K562 (cell line): ENCODE measurements around the gene NUDT5. TPM values are rescaled to one million over a fixed set of nuclear protein-coding genes. Genes with fewer than 3 reads are reported as not detected.
A peak's percentile ranks its signal among the peaks of the same experiment; 100 is the strongest.

ENCODE experiments used
- ARNT ChIP-seq, 2 experiments: fragments of 450-650 bp; IDR thresholded peaks; 2 replicates each; pipeline ENCODE4 v1.6.1; 2016; ENCODE audit warnings: mild to moderate bottlenecking in 1 of 2
- BCOR ChIP-seq: fragments of 450-650 bp; IDR thresholded peaks from 2 replicates; pipeline ENCODE4 v1.6.1; 2016
- BRF1 ChIP-seq: IDR thresholded peaks from 3 replicates; pipeline ENCODE4 v1.6.1; 2011; ENCODE audit warnings: borderline replicate concordance, mild to moderate bottlenecking; ENCODE audit not compliant: insufficient read length; ENCODE audit errors: extremely low read depth
- FOXJ3 ChIP-seq: sonication (generic); formaldehyde crosslinking; IDR thresholded peaks from 2 replicates; pipeline ENCODE4 v1.4.0; 2020; ENCODE audit warnings: mild to moderate bottlenecking, missing genetic modification reagents
- NFE2 ChIP-seq: IDR thresholded peaks from 2 replicates; pipeline ENCODE4 v1.6.1; 2014; ENCODE audit warnings: antibody characterized with exemption, low read depth
- POU5F1 ChIP-seq: fragments of 150-350 bp; IDR thresholded peaks from 2 replicates; pipeline ENCODE4 v1.6.1; 2014; ENCODE audit warnings: borderline replicate concordance, low read length, low read depth, mild to moderate bottlenecking; ENCODE audit not compliant: partially characterized antibody
- SAP30 ChIP-seq: fragments of 200-600 bp; sonication (generic); IDR thresholded peaks from 2 replicates; pipeline ENCODE4 v1.6.1; 2012; ENCODE audit warnings: borderline replicate concordance, low read depth, mild to moderate bottlenecking, moderate library complexity, low read length, control low read depth, inconsistent platforms; ENCODE audit not compliant: insufficient read depth, poor library complexity, severe bottlenecking
- STAG1 ChIP-seq: sonication (generic); formaldehyde crosslinking; IDR thresholded peaks from 2 replicates; pipeline ENCODE4 v1.5.0; 2020; ENCODE audit warnings: missing genetic modification reagents, borderline replicate concordance
- ZNF224 ChIP-seq: sonication (generic); formaldehyde crosslinking; IDR thresholded peaks from 2 replicates; pipeline ENCODE4 v1.8.0; 2022; ENCODE audit warnings: mild to moderate bottlenecking, missing genetic modification reagents
- ZNF408 ChIP-seq: fragments of 250-450 bp; sonication (Bioruptor Pico); IDR thresholded peaks from 2 replicates; pipeline ENCODE4 v1.4.0; 2020; ENCODE audit warnings: low read depth, mild to moderate bottlenecking, moderate library complexity
- ZNF431 ChIP-seq: sonication (generic); formaldehyde crosslinking; IDR thresholded peaks from 2 replicates; pipeline ENCODE4 v1.8.0; 2022; ENCODE audit warnings: mild to moderate bottlenecking, missing genetic modification reagents
- ZNF436 ChIP-seq: fragments of 250-450, 450-650 bp; sonication (Bioruptor Pico); formaldehyde crosslinking; IDR thresholded peaks from 2 replicates; pipeline ENCODE4 v1.7.0; 2020; ENCODE audit warnings: mild to moderate bottlenecking
- ZNF76 ChIP-seq: fragments of 250-450 bp; sonication (Bioruptor Pico); IDR thresholded peaks from 2 replicates; pipeline ENCODE4 v1.4.0; 2020; ENCODE audit warnings: mild to moderate bottlenecking, moderate library complexity, borderline replicate concordance
- ZNF766 ChIP-seq: fragments of 200-800 bp; sonication (Bioruptor generic); conservative IDR thresholded peaks from 2 replicates; pipeline ENCODE4 v1.6.1; 2016; ENCODE audit warnings: missing genetic modification characterization, missing compliant biosample characterization
- ZSCAN32 ChIP-seq: fragments of 450-650 bp; formaldehyde crosslinking; IDR thresholded peaks from 2 replicates; pipeline ENCODE4 v1.4.0; 2020; ENCODE audit warnings: mild to moderate bottlenecking, moderate library complexity
- polyA plus RNA-seq, 8 experiments: library from polyadenylated mRNA; depleted of rRNA in 4 of 8; stranded (reverse) in 5 of 8; unstranded in 3 of 8; fragments of >200 nt; fragmentation: Nextera tagmentation in 2 of 8; fragmentation: Illumina TruSeq in 1 of 8; extraction: Ambion mirVana in 2 of 8; extraction: Trizol in 1 of 8; gene quantifications; 2 replicates each; pipeline versions ENCODE4 v1.2.1 to v1.2.3, GENCODE V29; 2011 to 2014; ENCODE audit warnings: inconsistent platforms in 1 of 8, missing spikeins in 1 of 8
- total RNA-seq, 7 experiments: library from RNA; depleted of rRNA in 6 of 7; stranded (reverse); fragments of >200 nt in 6 of 7; fragmentation: Illumina TruSeq in 2 of 7; extraction: Trizol in 2 of 7; gene quantifications; 2 replicates each; pipeline versions ENCODE4 v1.2.1 to v1.2.3, GENCODE V29; 2011 to 2021; ENCODE audit warnings: low replicate concordance in 1 of 7
- TF ChIP-seq, protein P1 (sequence below): fragments of 150-350 bp; IDR thresholded peaks from 2 replicates; pipeline ENCODE4 v1.6.1; 2014; ENCODE audit warnings: low read depth, mild to moderate bottlenecking, low read length, borderline replicate concordance
- TF ChIP-seq, protein P2 (sequence below): fragments of 250-450 bp; sonication (Bioruptor Pico); IDR thresholded peaks from 2 replicates; pipeline ENCODE4 v1.4.0; 2020; ENCODE audit warnings: mild to moderate bottlenecking, moderate library complexity
- TF ChIP-seq, protein P3 (sequence below): fragments of 450-650 bp; IDR thresholded peaks from 2 replicates; pipeline ENCODE4 v1.6.1; 2016; ENCODE audit warnings: missing biosample characterization, missing genetic modification characterization
- TF ChIP-seq, protein P4 (sequence below): IDR thresholded peaks from 2 replicates; pipeline ENCODE4 v1.6.1; 2016; ENCODE audit warnings: missing genetic modification characterization, missing compliant biosample characterization

The NUDT5 gene
- total and polyA plus RNA-seq, 9 of the 15 experiments (the other 6 are each of a cell fraction or from before 2014, with no cell fraction given) = 87.7 to 422 (median 186) TPM

DNA sequence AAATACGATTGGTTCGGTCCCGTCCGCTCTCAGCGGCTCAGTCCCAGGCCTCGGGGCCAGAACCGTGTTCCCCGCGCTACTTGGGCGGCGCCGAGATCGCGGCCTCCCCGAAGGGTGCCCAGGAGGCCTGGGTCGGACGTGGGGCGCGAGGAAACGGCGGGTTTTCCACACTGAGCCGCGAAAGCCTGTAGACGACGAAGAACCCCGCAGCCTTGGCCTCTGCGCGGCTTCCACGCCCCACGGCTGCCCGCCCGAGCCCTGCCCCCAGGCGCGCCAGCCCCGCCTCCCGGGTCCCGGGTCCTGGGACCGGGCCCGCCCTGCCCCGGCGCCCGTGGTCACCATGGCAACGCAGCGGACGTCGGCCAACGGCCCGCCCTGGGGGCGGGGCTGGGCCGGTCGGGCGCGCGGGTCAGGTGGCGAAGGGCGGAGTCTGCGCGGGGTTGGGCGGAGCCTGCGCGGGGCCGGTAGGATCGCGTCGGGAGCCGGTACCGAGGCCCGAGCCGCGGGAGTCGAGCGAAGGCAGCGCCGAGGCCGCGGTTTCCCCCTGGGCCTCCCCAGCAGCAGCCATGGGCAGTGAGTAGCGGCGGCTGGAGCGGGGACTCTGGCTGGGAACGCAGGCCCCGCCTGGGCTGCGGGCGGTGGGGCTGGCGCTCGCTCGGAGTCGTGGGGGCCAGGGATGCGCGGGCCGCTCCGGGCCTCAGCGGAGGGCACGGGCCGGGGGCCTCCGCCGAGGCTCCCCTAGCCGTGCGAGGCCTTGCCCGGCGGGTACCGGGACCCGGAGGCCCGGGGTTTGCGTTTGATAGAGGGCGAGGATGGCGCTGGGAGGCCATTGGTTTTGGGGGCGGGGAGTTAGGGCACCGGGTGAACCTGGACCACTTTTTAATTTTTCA, 66.2 kb downstream of the NUDT5 start, which contains the start of gene SEC61A2 (continued):
- TF ChIP-seq ZSCAN32 (no peak), BCOR (no peak), STAG1 (no peak), ZNF76 (no peak), NFE2 (no peak), ZNF408 (CRISPR knock-in tag) (no peak), POU5F1 (no peak), BRF1 (no peak), ZNF436 (CRISPR knock-in tag) (no peak), ARNT (IDR thresholded peaks at IDR 0.05) (no peak), ZNF431 (CRISPR knock-in tag) (no peak), FOXJ3 (CRISPR knock-in tag) (no peak), ZNF766 (CRISPR knock-in tag) (no peak), ZNF224 (CRISPR knock-in tag) (no peak), SAP30 (peak; percentile 36)
- TF ChIP-seq, protein P1, sequence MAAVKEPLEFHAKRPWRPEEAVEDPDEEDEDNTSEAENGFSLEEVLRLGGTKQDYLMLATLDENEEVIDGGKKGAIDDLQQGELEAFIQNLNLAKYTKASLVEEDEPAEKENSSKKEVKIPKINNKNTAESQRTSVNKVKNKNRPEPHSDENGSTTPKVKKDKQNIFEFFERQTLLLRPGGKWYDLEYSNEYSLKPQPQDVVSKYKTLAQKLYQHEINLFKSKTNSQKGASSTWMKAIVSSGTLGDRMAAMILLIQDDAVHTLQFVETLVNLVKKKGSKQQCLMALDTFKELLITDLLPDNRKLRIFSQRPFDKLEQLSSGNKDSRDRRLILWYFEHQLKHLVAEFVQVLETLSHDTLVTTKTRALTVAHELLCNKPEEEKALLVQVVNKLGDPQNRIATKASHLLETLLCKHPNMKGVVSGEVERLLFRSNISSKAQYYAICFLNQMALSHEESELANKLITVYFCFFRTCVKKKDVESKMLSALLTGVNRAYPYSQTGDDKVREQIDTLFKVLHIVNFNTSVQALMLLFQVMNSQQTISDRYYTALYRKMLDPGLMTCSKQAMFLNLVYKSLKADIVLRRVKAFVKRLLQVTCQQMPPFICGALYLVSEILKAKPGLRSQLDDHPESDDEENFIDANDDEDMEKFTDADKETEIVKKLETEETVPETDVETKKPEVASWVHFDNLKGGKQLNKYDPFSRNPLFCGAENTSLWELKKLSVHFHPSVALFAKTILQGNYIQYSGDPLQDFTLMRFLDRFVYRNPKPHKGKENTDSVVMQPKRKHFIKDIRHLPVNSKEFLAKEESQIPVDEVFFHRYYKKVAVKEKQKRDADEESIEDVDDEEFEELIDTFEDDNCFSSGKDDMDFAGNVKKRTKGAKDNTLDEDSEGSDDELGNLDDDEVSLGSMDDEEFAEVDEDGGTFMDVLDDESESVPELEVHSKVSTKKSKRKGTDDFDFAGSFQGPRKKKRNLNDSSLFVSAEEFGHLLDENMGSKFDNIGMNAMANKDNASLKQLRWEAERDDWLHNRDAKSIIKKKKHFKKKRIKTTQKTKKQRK = no peak
- TF ChIP-seq, protein P2, sequence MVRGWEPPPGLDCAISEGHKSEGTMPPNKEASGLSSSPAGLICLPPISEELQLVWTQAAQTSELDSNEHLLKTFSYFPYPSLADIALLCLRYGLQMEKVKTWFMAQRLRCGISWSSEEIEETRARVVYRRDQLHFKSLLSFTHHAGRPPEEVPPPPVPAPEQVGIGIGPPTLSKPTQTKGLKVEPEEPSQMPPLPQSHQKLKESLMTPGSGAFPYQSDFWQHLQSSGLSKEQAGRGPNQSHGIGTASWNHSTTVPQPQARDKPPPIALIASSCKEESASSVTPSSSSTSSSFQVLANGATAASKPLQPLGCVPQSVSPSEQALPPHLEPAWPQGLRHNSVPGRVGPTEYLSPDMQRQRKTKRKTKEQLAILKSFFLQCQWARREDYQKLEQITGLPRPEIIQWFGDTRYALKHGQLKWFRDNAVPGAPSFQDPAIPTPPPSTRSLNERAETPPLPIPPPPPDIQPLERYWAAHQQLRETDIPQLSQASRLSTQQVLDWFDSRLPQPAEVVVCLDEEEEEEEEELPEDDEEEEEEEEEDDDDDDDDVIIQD (CRISPR knock-in tag) = no peak
- TF ChIP-seq, protein P3, sequence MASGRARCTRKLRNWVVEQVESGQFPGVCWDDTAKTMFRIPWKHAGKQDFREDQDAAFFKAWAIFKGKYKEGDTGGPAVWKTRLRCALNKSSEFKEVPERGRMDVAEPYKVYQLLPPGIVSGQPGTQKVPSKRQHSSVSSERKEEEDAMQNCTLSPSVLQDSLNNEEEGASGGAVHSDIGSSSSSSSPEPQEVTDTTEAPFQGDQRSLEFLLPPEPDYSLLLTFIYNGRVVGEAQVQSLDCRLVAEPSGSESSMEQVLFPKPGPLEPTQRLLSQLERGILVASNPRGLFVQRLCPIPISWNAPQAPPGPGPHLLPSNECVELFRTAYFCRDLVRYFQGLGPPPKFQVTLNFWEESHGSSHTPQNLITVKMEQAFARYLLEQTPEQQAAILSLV = no peak
- TF ChIP-seq, protein P4, sequence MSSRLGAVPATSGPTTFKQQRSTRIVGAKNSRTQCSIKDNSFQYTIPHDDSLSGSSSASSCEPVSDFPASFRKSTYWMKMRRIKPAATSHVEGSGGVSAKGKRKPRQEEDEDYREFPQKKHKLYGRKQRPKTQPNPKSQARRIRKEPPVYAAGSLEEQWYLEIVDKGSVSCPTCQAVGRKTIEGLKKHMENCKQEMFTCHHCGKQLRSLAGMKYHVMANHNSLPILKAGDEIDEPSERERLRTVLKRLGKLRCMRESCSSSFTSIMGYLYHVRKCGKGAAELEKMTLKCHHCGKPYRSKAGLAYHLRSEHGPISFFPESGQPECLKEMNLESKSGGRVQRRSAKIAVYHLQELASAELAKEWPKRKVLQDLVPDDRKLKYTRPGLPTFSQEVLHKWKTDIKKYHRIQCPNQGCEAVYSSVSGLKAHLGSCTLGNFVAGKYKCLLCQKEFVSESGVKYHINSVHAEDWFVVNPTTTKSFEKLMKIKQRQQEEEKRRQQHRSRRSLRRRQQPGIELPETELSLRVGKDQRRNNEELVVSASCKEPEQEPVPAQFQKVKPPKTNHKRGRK (tag) = no peak
